ENCODE data around the gene FRMD8.
A peak's percentile ranks its signal among the peaks of the same experiment; 100 is the strongest.

FRMD8 gene

DNA sequence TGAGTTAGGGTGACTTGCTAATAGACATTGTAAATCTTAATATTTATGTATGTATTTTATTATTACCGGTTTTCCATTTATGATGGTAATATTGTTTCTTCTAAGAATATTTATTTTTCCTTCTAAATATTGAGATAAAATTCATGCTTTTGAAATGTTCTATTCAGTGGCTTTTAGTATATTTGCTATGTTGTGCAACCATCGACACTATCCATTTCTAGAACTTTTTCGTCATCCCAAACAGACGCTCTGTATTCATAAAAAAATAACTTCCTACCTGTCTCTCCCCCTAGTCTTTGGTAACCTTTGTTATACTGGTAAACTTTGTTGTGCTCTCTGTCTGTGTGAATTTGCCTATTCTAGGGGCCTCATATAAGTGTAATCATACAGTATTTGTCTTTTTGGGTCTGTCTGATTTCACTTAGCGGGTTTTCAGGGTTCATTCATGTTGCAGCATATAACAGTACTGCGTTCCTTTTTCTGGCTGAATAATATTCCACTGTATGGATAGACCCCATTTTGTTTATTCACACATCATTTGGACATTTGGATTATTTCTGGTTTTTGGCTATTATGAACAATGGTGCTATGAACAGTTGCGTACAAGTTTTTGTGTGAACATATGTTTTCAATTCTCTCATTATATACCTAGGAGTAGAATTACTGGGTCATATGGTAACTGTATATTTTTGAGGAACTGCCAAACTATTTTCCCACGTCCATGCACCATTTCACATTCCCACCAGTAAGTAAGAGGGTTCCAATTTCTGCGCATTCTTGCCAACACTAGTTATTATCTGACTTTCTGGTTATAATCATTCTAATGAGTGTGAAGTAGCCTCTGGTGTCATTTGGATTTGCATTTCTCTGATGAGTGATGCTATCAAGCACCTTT lies 52.1 kb downstream of the FRMD8 start:
- Histone ChIP-seq H3K4me2 (ENCODE audit: low read length) (no peak overlapping the region), H4K20me1 (ENCODE audit: insufficient read depth, low read length) (no peaks in the 10 kb centered on the region; the same call in 1 of the 2 replicates), H3K36me3 (ENCODE audit: insufficient read depth, low read length) (peaks cover 56% of the 10 kb centered on the region), H3K9me2 (ENCODE audit: low read depth, low read length) (no peaks in the 10 kb centered on the region), H3K9ac (ENCODE audit: low read length) (no peak overlapping the region), H3K79me2 (ENCODE audit: insufficient read depth, low read length) (peaks cover 14% of the 10 kb centered on the region; the same call in 1 of the 2 replicates), H2AFZ (ENCODE audit: low read length) (no peak overlapping the region), H3K27me3 (ENCODE audit: insufficient read depth, low read length) (no peaks in the 10 kb centered on the region), H3K27ac (ENCODE audit: low read depth, low read length, poor library complexity, severe bottlenecking) (peak overlapping the region; percentile 94), H3K9me3 (ENCODE audit: low read length) (no peaks in the 10 kb centered on the region), H3F3A (ENCODE audit: insufficient read depth, low read length) (no peaks in the 10 kb centered on the region), H3K4me1 (ENCODE audit: insufficient read depth, low read length, severe bottlenecking) (peaks cover 69% of the 10 kb centered on the region), H3K4me3 (ENCODE audit: low read depth, low read length, poor library complexity, severe bottlenecking) (no peak overlapping the region)
- TF ChIP-seq CTCF (IDR thresholded peaks at IDR 0.05; ENCODE audit: low read length) (no peak), EZH2 (IDR thresholded peaks at IDR 0.05; ENCODE audit: borderline replicate concordance, low read length) (no peak)

DNA sequence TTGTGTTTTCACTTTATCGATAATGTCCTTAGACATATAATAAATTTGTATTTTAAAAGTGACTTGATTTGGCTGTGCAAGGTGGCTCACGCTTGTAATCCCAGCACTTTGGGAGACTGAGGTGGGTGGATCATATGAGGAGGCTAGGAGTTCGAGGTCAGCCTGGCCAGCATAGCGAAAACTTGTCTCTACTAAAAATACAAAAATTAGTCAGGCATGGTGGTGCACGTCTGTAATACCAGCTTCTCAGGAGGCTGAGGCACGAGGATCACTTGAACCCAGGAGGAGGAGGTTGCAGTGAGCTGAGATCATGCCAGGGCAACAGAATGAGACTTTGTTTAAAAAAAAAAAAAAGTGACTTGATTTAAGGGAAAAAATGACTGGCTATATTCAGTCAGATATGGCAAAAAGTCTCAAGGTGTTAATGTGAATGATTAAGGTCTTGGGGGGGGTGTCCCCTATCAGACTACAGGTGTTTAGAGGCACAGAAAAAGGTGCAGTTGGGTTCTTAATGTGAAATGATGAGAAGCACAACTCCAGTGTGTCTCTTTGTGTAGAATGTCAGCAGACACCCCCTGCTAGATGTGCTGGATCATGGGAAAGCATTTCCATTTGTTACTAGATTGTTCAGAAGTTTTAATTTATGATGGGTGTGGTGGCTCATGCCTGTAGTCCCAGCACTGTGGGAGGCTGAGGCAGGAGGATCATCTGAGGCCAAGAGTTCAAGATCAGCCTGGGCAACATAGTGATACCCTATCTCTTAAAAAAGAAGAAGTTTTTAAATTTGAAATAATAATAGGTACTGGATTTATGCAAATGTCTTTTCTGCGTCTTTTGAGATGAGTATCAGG lies 53.1 kb downstream of the FRMD8 start:
- Histone ChIP-seq H2AFZ (ENCODE audit: low read length) (no peak overlapping the region), H3K4me2 (ENCODE audit: low read length) (peak overlapping the region; percentile 34; the same call in 1 of the 2 replicates), H3K9ac (ENCODE audit: low read length) (no peak overlapping the region), H3K4me1 (ENCODE audit: insufficient read depth, low read length, severe bottlenecking) (peaks cover 71% of the 10 kb centered on the region), H3F3A (ENCODE audit: insufficient read depth, low read length) (no peaks in the 10 kb centered on the region), H3K9me3 (ENCODE audit: low read length) (no peaks in the 10 kb centered on the region), H3K27me3 (ENCODE audit: insufficient read depth, low read length) (no peaks in the 10 kb centered on the region), H4K20me1 (ENCODE audit: insufficient read depth, low read length) (no peaks in the 10 kb centered on the region; the same call in 1 of the 2 replicates), H3K4me3 (ENCODE audit: low read depth, low read length, poor library complexity, severe bottlenecking) (no peak overlapping the region), H3K27ac (ENCODE audit: low read depth, low read length, poor library complexity, severe bottlenecking) (peak overlapping the region; percentile 94), H3K79me2 (ENCODE audit: insufficient read depth, low read length) (0 out of 2 replicates have a peak, but pooled peaks cover 14% of the 10 kb centered on the region), H3K36me3 (ENCODE audit: insufficient read depth, low read length) (peaks cover 52% of the 10 kb centered on the region), H3K9me2 (ENCODE audit: low read depth, low read length) (no peaks in the 10 kb centered on the region)
- TF ChIP-seq CTCF (IDR thresholded peaks at IDR 0.05; ENCODE audit: low read length): no peak
- no peak for TF ChIP-seq EZH2 (IDR thresholded peaks at IDR 0.05; ENCODE audit: borderline replicate concordance, low read length)

GRCh38 chr11:65440831-65441499 lies 54.5 kb downstream of the FRMD8 start:
- TF ChIP-seq EZH2 (IDR thresholded peaks at IDR 0.05; ENCODE audit: borderline replicate concordance, low read length): no peak
- no peak for TF ChIP-seq CTCF (IDR thresholded peaks at IDR 0.05; ENCODE audit: low read length)
- 0 out of 2 replicates have a peak, but pooled peaks cover 8% of the 10 kb centered on the region for H3K79me2 ChIP-seq (ENCODE audit: insufficient read depth, low read length)
- no peaks in the 10 kb centered on the region for H3K27me3 ChIP-seq (ENCODE audit: insufficient read depth, low read length)
- no peaks in the 10 kb centered on the region for H3F3A ChIP-seq (ENCODE audit: insufficient read depth, low read length)
- no peaks in the 10 kb centered on the region for H3K9me2 ChIP-seq (ENCODE audit: low read depth, low read length)
- H3K4me2 ChIP-seq (ENCODE audit: low read length): peak overlapping the region; percentile 34
- no peak overlapping the region for H2AFZ ChIP-seq (ENCODE audit: low read length)
- H4K20me1 ChIP-seq (ENCODE audit: insufficient read depth, low read length): no peaks in the 10 kb centered on the region; the same call in 1 of the 2 replicates
- H3K9ac ChIP-seq (ENCODE audit: low read length): peak overlapping the region; percentile 18; the same call in 1 of the 2 replicates
- H3K4me1 ChIP-seq (ENCODE audit: insufficient read depth, low read length, severe bottlenecking): peaks cover 69% of the 10 kb centered on the region
- H3K9me3 ChIP-seq (ENCODE audit: low read length): no peaks in the 10 kb centered on the region
- H3K27ac ChIP-seq (ENCODE audit: low read depth, low read length, poor library complexity, severe bottlenecking): peak overlapping the region; percentile 94
- peak overlapping the region; percentile 12 for H3K4me3 ChIP-seq (ENCODE audit: low read depth, low read length, poor library complexity, severe bottlenecking)
- peaks cover 43% of the 10 kb centered on the region for H3K36me3 ChIP-seq (ENCODE audit: insufficient read depth, low read length)

Data from OCI-LY1 (cell line).